HG03457 (cell line): Measurements from ENCODE around the gene OXCT1.
"Not testable (repeated sequence)": the region's sequence is repeated elsewhere in the genome, so short reads cannot be mapped to it uniquely, and the experiment has no call there.

ENCODE experiments used
- ATAC-seq: cut with Tn5 transposase; IDR thresholded peaks from one replicate; pipeline ENCODE4 v1.9.1; 2021; ENCODE audit warnings: moderate number of reproducible peaks; ENCODE audit not compliant: unreplicated experiment

OXCT1 gene

DNA sequence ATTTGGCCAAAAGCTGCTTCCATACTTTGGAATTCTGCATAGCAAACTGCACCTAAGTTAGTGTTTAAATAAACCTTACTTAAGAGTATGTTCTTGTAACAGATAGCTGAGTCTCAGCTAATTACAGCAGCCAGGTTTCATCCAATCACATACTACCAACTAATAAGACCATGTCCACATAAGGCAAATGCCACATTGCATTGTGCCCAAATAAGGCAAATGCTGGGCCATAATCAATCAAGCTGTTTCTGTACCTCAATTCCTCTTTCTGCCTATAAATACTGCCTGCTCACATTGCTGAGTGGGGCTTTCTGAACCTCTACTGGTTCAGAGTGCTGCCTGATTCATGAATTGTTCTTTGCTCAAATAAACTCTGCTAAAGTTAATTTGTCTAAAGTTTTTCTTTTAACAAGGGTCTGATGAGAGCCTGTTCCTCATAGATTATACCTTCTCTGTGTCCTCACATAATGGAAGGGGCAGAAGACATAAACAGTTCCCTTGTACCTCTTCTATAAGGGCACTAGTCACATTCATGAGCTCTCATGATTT, 4.4 kb upstream of the OXCT1 start:
- ATAC-seq = no peak

- no peak for ATAC-seq
Observed at GRCh38 chr5:41871852-41872251, 1.6 kb upstream of the OXCT1 start.

DNA sequence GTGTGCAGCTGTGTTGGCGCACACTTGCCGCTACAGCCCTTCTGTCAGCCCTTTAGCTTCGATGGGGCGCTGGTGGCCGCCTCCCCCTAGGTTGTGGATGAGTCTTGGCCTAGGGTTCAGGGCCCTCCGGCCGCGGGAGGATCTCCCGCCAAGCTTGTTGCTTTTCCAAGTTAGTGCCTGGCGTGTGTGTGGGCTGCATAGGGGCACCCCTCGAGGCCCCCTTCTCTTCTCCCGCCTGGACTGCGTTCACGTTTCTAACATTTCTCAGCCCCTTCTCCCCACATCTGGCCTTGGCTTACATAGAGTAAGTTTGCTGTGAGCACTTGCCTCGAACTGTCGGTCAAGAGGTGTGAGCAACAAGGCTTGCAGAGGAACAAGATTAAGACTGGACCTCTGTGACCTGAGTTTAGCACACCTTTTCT, 413 bp upstream of the OXCT1 start:
- ATAC-seq = no peak

DNA sequence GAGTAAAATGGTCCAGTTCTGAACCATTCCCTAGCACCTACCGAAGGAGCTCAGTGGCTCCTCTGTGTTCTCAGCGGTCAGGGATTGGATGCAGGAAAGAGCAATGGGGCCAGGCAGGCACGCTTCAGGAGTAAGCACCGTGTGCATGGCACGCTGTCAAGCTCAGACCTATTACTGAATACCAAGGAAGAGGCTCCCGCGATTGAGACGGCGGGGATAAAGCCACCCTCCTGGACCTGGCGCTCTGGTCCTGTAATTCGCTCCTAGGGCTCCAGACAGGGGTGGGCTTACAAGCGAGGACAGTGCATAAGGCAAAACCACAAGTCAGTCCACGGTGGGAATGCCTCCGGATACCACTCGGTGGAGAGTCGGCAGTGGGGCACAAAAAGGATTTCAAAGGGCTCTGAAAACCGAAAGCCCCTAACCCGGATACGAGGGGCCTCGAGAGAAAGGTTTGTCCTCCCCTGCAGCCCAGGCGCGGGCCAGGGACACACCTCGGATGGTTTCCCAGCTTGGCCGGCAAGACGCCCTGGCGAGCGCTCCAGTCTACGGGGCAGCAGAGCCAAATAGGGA, 988 bp downstream of the OXCT1 start:
- no peak for ATAC-seq

- ATAC-seq = no peak
Observed at GRCh38 chr5:41863871-41864486, 6.2 kb downstream of the OXCT1 start.

GRCh38 chr5:41858890-41859289, 11.3 kb downstream of the OXCT1 start:
- ATAC-seq = no peak

GRCh38 chr5:41857989-41858388, 12.2 kb downstream of the OXCT1 start:
- no peak for ATAC-seq

DNA sequence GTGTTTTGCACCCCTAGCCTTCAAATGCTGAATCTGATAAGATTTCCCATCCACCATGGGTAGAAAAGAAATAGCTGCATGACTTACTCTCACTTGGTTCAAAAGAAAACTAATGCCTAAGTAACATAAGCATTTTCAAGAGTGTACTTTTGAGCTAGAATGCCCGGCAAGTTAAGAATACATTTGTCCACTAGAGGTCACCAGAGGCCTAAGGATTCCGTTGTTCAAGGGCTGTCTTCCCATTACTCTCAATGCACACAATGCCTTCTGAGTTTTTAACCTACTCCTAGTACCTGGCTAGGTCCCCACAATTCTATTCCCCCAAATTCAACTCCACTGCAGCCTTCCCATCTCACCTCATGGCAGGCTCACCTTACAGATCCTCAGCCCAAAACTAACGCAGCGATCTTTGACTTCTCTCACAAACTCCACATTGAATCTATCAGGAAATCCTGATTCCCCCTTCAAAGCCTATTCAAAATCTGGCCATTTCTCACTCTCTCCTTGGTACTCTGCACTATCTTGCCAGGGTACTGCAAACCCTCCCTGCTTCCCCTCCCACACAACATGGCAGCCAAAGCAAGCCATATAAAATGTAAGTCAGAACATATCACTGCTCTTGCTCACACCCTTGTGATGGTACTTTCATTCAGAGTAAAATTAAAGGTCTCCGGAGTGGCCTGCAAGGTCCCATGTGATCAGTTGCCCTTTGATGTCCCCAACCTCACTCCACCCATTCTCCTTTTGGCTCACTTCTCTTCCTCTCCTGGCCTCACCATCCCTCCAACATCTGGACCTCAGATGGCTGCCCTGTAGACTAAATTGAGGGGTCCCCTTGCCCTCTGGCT, 13.4 kb downstream of the OXCT1 start:
- ATAC-seq = peak; percentile 56

GRCh38 chr5:41852293-41852692, 17.9 kb downstream of the OXCT1 start:
- no peak for ATAC-seq

DNA sequence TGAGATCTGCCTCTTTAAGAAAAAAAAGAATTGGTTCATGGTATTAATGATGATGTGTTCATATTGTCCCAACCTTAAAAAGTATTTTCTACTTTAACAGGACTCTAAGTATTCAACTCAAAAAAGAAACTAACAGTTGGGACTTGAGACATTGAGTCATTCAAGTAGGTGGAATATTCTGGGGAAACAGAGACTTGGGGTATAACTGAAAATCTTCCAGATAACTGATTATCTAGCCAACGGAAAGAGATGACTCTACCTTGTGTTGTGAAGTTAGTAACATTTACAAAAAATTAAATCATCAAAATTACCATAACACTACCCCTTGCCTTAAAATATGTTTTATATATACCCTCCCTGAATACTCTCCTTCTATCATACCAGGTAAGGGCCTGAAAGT, 19.1 kb downstream of the OXCT1 start:
- no peak for ATAC-seq

- no peak for ATAC-seq
Observed at GRCh38 chr5:41848983-41849382, 21.2 kb downstream of the OXCT1 start.

DNA sequence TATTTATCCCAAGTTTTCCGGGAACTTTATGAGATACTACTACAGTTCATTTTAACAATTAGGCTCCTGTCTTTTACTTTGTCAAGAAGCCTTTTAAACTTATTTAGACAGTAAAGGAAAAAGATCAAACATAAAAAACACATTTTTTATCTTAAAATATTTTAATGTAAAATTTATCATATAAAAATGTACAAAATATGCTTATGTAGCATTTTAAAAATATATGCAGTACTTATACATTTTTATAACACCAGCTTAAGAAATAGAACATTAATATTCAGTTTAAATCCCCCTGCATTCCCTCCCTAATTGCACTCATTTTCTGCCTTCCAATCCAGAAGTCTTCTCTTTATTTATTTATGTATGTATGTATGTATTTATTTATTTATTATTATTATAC, 24.5 kb downstream of the OXCT1 start:
- ATAC-seq = not testable (repeated sequence)

- ATAC-seq = no peak
Observed at GRCh38 chr5:41844502-41844901, 25.7 kb downstream of the OXCT1 start.

- peak; percentile 51 for ATAC-seq
Observed at GRCh38 chr5:41843456-41844370, 26.5 kb downstream of the OXCT1 start.

DNA sequence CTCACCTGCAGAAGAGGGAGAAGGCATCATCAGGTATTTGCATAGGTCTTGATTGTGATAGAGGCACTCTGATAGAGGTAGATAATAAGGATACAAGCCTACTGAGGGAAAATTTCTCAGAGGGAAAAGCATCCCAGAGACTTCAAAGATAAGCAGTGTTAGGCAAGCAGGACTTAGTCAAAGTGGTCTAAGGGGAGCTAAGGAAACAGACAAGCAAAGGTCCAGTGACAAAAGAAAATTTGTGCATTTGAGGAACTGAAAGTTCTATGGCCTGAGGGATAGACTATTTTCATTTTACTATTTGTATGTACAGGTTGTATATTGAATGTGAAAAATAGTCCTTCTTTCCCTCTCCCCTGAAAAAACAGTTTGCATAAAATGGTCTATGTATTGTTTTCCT, 27.4 kb downstream of the OXCT1 start:
- peak; percentile 71 for ATAC-seq

DNA sequence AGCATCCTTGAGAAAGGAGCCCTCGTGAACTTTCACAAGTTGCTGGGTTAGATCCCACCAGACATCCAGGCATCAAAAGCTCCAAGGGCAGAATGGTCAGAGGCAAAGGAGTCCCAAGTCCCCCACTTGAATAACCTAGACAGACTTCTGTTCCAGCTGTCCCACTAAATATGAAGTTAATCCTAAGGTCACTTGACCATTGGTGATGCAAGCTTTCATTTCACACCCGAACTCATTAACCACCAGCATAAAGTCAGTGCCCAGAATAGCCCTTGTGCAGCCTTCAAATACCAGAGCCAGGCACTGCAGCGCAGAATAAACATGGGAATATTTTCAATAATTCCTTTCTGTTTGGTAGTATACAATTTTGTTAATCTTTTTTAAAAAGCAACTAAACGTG, 28.9 kb downstream of the OXCT1 start:
- ATAC-seq = no peak

DNA sequence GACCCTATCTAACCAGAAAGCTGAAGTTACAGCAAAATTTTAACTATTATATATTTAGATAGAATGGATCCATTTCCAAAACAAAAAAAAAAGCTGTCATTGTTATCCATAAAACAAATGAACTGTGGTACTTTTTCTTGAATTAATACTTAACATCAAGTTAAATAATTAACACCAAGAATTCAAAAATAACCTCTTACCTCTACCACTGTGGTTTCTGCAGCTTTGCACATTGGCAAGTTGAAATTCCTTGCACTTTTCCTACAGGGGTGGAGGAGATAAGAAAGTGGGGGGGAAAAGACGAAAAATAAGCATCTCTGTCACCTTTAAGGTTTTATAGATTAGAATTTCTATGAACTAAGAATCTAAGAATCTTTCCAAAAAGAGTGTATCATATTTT, 30.0 kb downstream of the OXCT1 start:
- no peak for ATAC-seq

DNA sequence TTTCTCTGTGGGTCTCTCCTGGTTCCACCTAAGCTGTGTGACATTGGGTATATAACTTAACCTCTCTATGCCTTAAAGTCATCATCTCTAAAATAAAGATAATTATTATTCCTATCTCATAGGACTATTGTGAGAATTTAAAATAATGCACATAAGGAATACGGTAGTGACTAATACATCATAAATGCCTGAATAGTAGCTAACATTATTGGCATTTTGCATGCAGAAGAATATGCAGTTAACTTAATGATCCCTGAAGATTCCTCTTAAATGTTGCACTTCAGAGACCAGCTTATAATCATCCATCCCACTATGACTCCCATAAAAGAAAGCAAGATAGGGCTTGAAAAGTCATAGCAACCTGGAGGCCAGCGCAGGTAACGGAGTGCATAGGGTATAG, 32.4 kb downstream of the OXCT1 start:
- ATAC-seq = no peak

- no peak for ATAC-seq
Observed at GRCh38 chr5:41835645-41836044, 34.6 kb downstream of the OXCT1 start.

DNA sequence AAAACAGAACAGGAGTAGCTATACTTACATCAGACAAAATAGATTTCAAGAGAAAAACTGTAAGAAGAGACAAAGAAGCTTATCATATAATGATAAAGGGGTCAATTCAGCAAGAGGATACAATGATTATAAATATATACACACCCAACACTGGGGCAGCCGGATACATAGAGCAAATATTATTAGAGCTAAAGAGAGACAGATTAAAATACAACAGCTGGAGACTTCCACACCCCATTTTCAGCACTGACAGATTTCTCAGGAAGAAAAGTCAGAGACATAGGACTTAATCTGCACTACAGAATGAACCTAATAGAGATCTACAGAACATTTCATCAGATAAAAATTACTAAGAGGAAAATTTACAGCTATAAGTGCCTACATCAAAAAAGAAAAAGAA, 35.7 kb downstream of the OXCT1 start:
- no peak for ATAC-seq

DNA sequence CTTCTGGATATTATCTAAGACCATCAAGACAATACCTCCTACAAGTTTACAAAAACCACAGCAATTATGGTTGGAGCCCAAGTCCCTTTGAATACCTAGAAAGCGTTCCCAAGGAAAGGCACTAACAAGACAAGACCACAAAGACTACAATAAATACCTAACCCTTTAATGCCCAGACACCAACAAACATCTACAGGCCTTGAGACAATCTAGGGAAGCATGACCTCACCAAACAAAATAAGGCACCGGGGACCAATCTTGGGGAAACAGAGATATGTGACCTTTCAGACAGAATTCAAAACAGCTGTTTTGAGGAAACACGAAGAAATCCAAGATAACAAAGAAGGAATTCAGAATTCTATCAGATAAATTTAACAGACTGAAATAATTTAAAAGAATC, 37.8 kb downstream of the OXCT1 start:
- ATAC-seq = no peak
